Measurements from ENCODE around the gene LCTL.
A peak's percentile ranks its signal among the peaks of the same experiment; 100 is the strongest.

The LCTL gene

DNA sequence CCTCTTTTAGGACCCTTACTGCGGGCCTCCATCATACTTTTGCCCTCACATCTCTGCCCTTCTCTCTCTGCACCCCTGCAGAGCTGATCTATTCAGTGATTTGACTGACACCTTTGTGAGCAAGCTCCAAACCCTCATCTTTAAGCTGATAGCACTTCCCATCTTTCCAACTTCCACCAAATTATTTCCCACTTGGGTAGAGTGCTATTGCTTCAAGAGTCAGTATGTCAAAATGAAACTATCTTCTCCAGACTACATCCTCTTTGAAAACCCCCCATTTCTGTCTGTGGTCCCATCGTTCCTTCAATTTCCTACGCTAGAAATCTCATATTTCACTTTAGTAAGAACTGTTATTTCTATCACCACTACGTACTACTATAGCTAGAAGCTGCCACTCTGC, 41.0 kb downstream of the LCTL start:
- no peak for TF ChIP-seq ZFX (IDR thresholded peaks at IDR 0.05; ENCODE audit: borderline replicate concordance)
- TF ChIP-seq, protein P1, sequence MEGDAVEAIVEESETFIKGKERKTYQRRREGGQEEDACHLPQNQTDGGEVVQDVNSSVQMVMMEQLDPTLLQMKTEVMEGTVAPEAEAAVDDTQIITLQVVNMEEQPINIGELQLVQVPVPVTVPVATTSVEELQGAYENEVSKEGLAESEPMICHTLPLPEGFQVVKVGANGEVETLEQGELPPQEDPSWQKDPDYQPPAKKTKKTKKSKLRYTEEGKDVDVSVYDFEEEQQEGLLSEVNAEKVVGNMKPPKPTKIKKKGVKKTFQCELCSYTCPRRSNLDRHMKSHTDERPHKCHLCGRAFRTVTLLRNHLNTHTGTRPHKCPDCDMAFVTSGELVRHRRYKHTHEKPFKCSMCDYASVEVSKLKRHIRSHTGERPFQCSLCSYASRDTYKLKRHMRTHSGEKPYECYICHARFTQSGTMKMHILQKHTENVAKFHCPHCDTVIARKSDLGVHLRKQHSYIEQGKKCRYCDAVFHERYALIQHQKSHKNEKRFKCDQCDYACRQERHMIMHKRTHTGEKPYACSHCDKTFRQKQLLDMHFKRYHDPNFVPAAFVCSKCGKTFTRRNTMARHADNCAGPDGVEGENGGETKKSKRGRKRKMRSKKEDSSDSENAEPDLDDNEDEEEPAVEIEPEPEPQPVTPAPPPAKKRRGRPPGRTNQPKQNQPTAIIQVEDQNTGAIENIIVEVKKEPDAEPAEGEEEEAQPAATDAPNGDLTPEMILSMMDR (IDR thresholded peaks at IDR 0.05) = no peak
- no peak overlapping the region for H3K27ac ChIP-seq

DNA sequence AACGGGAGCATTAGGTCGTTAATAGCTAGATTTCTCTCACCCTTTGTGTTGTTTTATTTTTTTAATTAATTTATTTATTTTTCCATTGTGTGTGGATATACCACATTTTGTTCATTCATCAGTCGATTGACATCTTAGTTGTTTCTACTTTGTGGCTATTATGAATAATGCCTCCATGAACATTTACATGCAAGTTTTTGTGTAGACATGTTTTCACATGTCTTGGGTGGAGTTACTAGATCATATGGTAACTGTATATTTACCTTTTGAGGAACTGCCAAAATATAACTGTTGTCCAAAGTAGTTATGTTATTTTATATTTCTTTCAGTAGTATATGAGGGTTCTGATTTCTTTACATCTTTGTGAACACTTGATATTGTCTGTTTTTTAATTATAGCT, 41.9 kb downstream of the LCTL start:
- TF ChIP-seq, protein P1 (IDR thresholded peaks at IDR 0.05) = no peak
- TF ChIP-seq ZFX (IDR thresholded peaks at IDR 0.05; ENCODE audit: borderline replicate concordance) = no peak

DNA sequence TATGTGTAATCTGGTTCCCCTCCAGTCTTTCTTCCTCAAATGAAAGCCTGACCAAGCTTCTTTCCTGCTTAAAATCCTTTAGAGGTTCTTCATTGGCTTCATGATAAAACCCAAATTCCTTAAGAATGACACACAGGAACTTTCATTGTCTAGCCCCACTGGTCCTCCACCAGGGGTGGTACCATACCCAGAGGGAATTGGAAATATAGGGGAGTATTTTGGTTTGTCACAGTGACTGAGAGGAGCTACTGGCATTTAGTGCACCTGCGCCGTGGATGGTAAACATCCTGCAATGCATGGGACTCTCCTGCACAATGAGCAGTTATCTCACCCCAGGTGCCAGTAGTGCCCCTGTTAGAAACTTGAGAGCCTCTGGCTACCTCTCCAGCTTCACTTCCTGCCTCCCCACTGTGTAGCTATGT, 49.9 kb downstream of the LCTL start:
- H3K27ac ChIP-seq = no peak overlapping the region
- TF ChIP-seq, protein P1 (IDR thresholded peaks at IDR 0.05) = no peak
- no peak for TF ChIP-seq ZFX (IDR thresholded peaks at IDR 0.05; ENCODE audit: borderline replicate concordance)

More for the DNA sequence above, 41.9 kb downstream of the LCTL start:
- no peak overlapping the region for H3K27ac ChIP-seq

DNA sequence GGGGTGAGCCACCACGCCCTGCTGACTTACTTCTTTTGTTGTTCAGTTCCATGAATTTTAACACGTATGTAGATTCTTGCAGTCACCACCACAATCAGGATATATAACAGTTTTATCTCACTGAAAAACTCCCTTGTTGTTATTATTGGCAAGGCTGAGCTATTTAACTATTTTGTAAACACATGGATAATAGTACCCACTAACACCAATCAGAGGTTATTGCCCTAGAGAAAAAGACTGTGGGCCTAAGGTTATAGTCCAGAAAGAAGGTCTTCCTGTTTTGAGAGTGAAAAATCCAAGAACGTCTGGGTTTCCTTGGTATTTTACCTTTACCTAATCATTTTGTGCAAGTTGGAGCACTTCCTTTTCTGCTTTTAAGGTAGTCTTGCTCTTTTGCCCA, 51.2 kb downstream of the LCTL start:
- H3K27ac ChIP-seq = no peak overlapping the region
- TF ChIP-seq, protein P1 (IDR thresholded peaks at IDR 0.05) = no peak
- TF ChIP-seq ZFX (IDR thresholded peaks at IDR 0.05; ENCODE audit: borderline replicate concordance) = no peak

DNA sequence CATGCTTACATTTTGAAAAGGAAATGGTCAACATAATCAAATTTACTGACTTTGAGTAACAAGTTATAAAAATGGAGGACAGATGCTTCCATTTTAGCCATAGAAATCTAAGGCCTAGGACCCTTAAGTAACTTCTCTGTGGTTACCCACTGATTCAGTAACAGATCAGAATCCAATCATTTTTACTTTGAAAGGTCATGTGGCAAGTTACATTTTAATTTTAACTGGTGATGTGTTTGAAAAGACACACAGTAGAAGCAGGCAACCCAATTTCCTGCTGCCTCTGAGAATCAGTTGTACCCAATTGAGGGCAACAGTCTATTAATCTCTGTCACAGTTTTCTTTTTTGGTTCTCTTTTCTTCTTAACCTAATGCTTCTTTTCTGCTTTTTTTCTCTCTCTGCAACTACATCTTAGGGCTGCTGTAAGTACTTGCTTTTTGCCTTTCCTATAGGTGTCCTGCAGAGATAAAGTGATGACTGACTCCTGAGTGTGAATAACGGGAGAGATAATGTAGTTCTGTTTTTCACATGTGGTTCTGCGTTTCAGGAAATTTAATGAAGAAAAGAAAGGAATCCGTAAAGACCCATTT, 57.4 kb downstream of the LCTL start:
- TF ChIP-seq ZFX (IDR thresholded peaks at IDR 0.05; ENCODE audit: borderline replicate concordance) = no peak
- TF ChIP-seq, protein P1 (IDR thresholded peaks at IDR 0.05) = no peak
- H3K27ac ChIP-seq = no peak overlapping the region

DNA sequence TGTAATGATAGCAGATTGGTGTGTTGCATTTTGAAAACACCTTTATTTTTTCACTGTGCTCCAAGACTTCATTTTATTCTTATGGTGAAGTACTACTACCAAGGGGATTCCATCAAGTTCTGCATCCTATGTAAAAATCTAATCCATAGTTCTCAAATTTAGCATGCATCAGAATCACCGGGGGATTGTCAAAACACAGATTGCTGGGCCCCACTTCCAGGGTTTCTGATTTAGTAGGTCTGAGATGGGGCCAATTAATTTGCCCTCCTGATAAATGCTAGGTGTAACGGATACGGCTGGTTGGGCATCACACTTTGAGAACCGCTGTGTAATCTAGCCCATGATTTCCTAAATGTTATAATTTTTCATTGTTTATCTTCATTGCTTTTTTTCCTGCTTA, 60.0 kb downstream of the LCTL start:
- peak overlapping the region; percentile 97 for H3K27ac ChIP-seq
- TF ChIP-seq ZFX (IDR thresholded peaks at IDR 0.05; ENCODE audit: borderline replicate concordance) = no peak
- TF ChIP-seq, protein P1 (IDR thresholded peaks at IDR 0.05) = no peak

DNA sequence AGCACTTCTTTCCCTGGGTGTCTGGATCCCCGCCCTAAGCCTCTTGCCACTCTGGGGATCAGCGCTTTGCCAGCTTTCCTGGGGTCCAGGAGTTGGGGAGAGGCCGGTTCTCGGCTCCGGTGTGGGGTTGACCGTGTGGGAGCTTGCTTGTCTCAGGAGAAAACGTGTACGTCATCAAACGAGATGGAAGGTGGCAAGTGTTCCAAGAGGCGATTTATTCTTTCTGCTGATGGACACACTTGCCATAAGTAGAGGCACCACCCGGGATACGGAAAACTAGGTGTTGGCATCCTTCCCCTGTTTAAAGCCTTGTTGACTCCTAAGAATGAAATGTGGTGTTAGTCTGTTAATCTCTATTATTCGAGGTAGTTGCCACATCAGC, 60.4 kb downstream of the LCTL start:
- H3K27ac ChIP-seq = peak overlapping the region; percentile 97

More for the DNA sequence above, 60.4 kb downstream of the LCTL start:
- TF ChIP-seq, protein P1 (IDR thresholded peaks at IDR 0.05) = no peak
- TF ChIP-seq ZFX (IDR thresholded peaks at IDR 0.05; ENCODE audit: borderline replicate concordance) = no peak

Measured in 22Rv1 (cell line).